HEK293 (cell line): ENCODE results near the gene SPOCK3.

Source experiments
- CTCF ChIA-PET: fragments of 350-600 bp; formaldehyde crosslinking; extraction: SDS; loops from one replicate; lab custom pipeline; 2021; ENCODE audit warnings: antibody characterized with exemption; lab: Yijun Ruan, JAX
- POLR2A ChIA-PET: fragments of 300-600 bp; formaldehyde crosslinking; extraction: SDS; loops from one replicate; lab custom pipeline; 2020; ENCODE audit warnings: antibody characterized with exemption, inconsistent platforms; lab: Yijun Ruan, JAX
- H3K27ac ChIP-seq: fragments of 200-500 bp; sonication (Bioruptor generic); 2 replicates; pipeline ENCODE4 v1.5.1; 2014; ENCODE audit warnings: low read depth, low read length, control low read depth, inconsistent platforms; ENCODE audit errors: extremely low read depth
- H3K36me3 ChIP-seq, 2 experiments: fragments of 200-500 bp in 1 of 2; sonication (Bioruptor generic) in 1 of 2; 1 replicate in 1 of 2; 2 replicates in 1 of 2; pipeline ENCODE4 v1.5.1; 2014 to 2017; ENCODE audit warnings: inconsistent platforms in 2 of 2, low read length in 2 of 2; ENCODE audit not compliant: control insufficient read depth in 2 of 2, insufficient read depth in 1 of 2
- H3K4me1 ChIP-seq: fragments of 200-500 bp; sonication (Bioruptor generic); 2 replicates; pipeline ENCODE4 v1.5.1; 2014; ENCODE audit warnings: mild to moderate bottlenecking, low read length, inconsistent platforms; ENCODE audit not compliant: control insufficient read depth, insufficient read depth
- H3K4me3 ChIP-seq: 2 replicates; pipeline ENCODE4 v1.5.1; 2011; ENCODE audit warnings: low read depth, mild to moderate bottlenecking, control low read depth, low read length, moderate library complexity
- H3K9me3 ChIP-seq: fragments of 200-500 bp; sonication (Bioruptor generic); 2 replicates; pipeline ENCODE4 v1.5.1; 2014; ENCODE audit warnings: low read depth, low read length, inconsistent platforms; ENCODE audit not compliant: control insufficient read depth, insufficient read depth
- BCL11A ChIP-seq: fragments of 450-650 bp; formaldehyde crosslinking; IDR thresholded peaks from 2 replicates; pipeline ENCODE4 v1.5.1; 2016; ENCODE audit warnings: low read depth, missing biosample characterization, missing genetic modification characterization
- BCL11B ChIP-seq: fragments of 450-650 bp; formaldehyde crosslinking; IDR thresholded peaks from 2 replicates; pipeline ENCODE4 v1.5.1; 2016; ENCODE audit warnings: low read depth, missing biosample characterization, missing genetic modification characterization
- CTCF ChIP-seq: fragments of 450-650 bp; formaldehyde crosslinking; IDR thresholded peaks from 2 replicates; pipeline ENCODE4 v1.5.1; 2016; ENCODE audit warnings: missing biosample characterization, missing genetic modification characterization
- KLF10 ChIP-seq: fragments of 450-650 bp; IDR thresholded peaks from 2 replicates; pipeline ENCODE4 v1.5.1; 2018; ENCODE audit warnings: missing biosample characterization, mild to moderate bottlenecking, missing genetic modification characterization
- KLF7 ChIP-seq: fragments of 450-650 bp; formaldehyde crosslinking; IDR thresholded peaks from 2 replicates; pipeline ENCODE4 v1.5.1; 2016; ENCODE audit warnings: missing biosample characterization, missing genetic modification characterization, borderline replicate concordance
- REST ChIP-seq: fragments of 450-650 bp; formaldehyde crosslinking; IDR thresholded peaks from 2 replicates; pipeline ENCODE4 v1.5.1; 2016; ENCODE audit warnings: missing biosample characterization, missing genetic modification characterization
- SETDB1 ChIP-seq: IDR thresholded peaks from one replicate; pipeline ENCODE4 v1.6.1; 2017; ENCODE audit warnings: mild to moderate bottlenecking, low read length, moderate library complexity, mixed read lengths; ENCODE audit not compliant: insufficient read length
- SP3 ChIP-seq: fragments of 450-650 bp; formaldehyde crosslinking; IDR thresholded peaks from 2 replicates; pipeline ENCODE4 v1.5.1; 2016; ENCODE audit warnings: missing biosample characterization, missing genetic modification characterization
- SP7 ChIP-seq: fragments of 450-650 bp; formaldehyde crosslinking; IDR thresholded peaks from 2 replicates; pipeline ENCODE4 v1.5.1; 2016; ENCODE audit warnings: missing biosample characterization, missing genetic modification characterization
- ZNF112 ChIP-seq: fragments of 450-650 bp; formaldehyde crosslinking; IDR thresholded peaks from 2 replicates; pipeline ENCODE4 v1.5.0; 2017; ENCODE audit warnings: missing biosample characterization, missing genetic modification characterization
- ZNF114 ChIP-seq: fragments of 450-650 bp; formaldehyde crosslinking; IDR thresholded peaks from 2 replicates; pipeline ENCODE4 v1.5.0; 2017; ENCODE audit warnings: missing biosample characterization, missing genetic modification characterization
- ZNF174 ChIP-seq: fragments of 450-650 bp; formaldehyde crosslinking; IDR thresholded peaks from 2 replicates; pipeline ENCODE4 v1.5.0; 2017; ENCODE audit warnings: missing biosample characterization, mild to moderate bottlenecking, missing genetic modification characterization
- ZNF302 ChIP-seq: fragments of 450-650 bp; formaldehyde crosslinking; IDR thresholded peaks from 2 replicates; pipeline ENCODE4 v1.5.1; 2016; ENCODE audit warnings: missing biosample characterization, missing genetic modification characterization, low read depth
- ZNF335 ChIP-seq: fragments of 450-650 bp; formaldehyde crosslinking; conservative IDR thresholded peaks from 2 replicates; pipeline ENCODE4 v1.5.1; 2016; ENCODE audit warnings: missing biosample characterization, missing genetic modification characterization
- ZNF501 ChIP-seq: fragments of 450-650 bp; formaldehyde crosslinking; IDR thresholded peaks from 2 replicates; pipeline ENCODE4 v1.5.1; 2016; ENCODE audit warnings: missing biosample characterization, missing genetic modification characterization
- ZNF558 ChIP-seq: fragments of 450-650 bp; formaldehyde crosslinking; IDR thresholded peaks from 2 replicates; pipeline ENCODE4 v1.5.1; 2016; ENCODE audit warnings: missing biosample characterization, missing genetic modification characterization
- ZNF561 ChIP-seq: fragments of 450-650 bp; IDR thresholded peaks from 2 replicates; pipeline ENCODE4 v1.5.1; 2018; ENCODE audit warnings: missing biosample characterization, missing genetic modification characterization, borderline replicate concordance
- ZNF571 ChIP-seq: fragments of 450-650 bp; formaldehyde crosslinking; IDR thresholded peaks from 2 replicates; pipeline ENCODE4 v1.5.0; 2017; ENCODE audit warnings: missing biosample characterization, missing genetic modification characterization
- ZNF585B ChIP-seq: fragments of 450-650 bp; formaldehyde crosslinking; IDR thresholded peaks from 2 replicates; pipeline ENCODE4 v1.5.1; 2016; ENCODE audit warnings: missing biosample characterization, missing genetic modification characterization
- ZNF639 ChIP-seq: fragments of 450-650 bp; formaldehyde crosslinking; IDR thresholded peaks from 2 replicates; pipeline ENCODE4 v1.5.1; 2016; ENCODE audit warnings: missing biosample characterization, missing genetic modification characterization
- ZNF645 ChIP-seq: fragments of 450-650 bp; formaldehyde crosslinking; IDR thresholded peaks from 2 replicates; pipeline ENCODE4; 2016; ENCODE audit warnings: missing biosample characterization, missing genetic modification characterization
- ZNF792 ChIP-seq: fragments of 450-650 bp; formaldehyde crosslinking; IDR thresholded peaks from 2 replicates; pipeline ENCODE4 v1.5.1; 2016; ENCODE audit warnings: missing biosample characterization, missing genetic modification characterization
- ZSCAN16 ChIP-seq: fragments of 450-650 bp; formaldehyde crosslinking; IDR thresholded peaks from 2 replicates; pipeline ENCODE4 v1.5.1; 2016; ENCODE audit warnings: missing biosample characterization, missing genetic modification characterization
- ZSCAN18 ChIP-seq: fragments of 450-650 bp; formaldehyde crosslinking; IDR thresholded peaks from 2 replicates; pipeline ENCODE4 v1.5.1; 2016; ENCODE audit warnings: missing biosample characterization, missing genetic modification characterization
- ZSCAN23 ChIP-seq: fragments of 450-650 bp; formaldehyde crosslinking; IDR thresholded peaks from 2 replicates; pipeline ENCODE4 v1.5.1; 2016; ENCODE audit warnings: missing biosample characterization, missing genetic modification characterization
- ZXDB ChIP-seq: fragments of 450-650 bp; formaldehyde crosslinking; IDR thresholded peaks from 2 replicates; pipeline ENCODE4 v1.5.1; 2016; ENCODE audit warnings: missing biosample characterization, missing genetic modification characterization

The SPOCK3 gene

GRCh38 chr4:167111622-167112021 is 122.7 kb downstream of the SPOCK3 start (continued):
- TF ChIP-seq ZNF302 (tag by site-specific recombination) (no peak), ZNF114 (tag by site-specific recombination) (no peak), ZNF571 (tag by site-specific recombination) (no peak), SETDB1 (no peak), ZNF501 (tag by site-specific recombination) (no peak), ZXDB (tag by site-specific recombination) (no peak), ZSCAN18 (tag by site-specific recombination) (no peak)

- no peak overlapping the region for H3K4me3 ChIP-seq
- H3K27ac ChIP-seq = no peak overlapping the region
- CTCF ChIA-PET = no interaction called here
- H3K36me3 ChIP-seq = no peaks in the 10 kb centered on the region
- no peaks in the 10 kb centered on the region for H3K9me3 ChIP-seq
- TF ChIP-seq ZSCAN23 (tag by site-specific recombination) (no peak), ZNF174 (tag by site-specific recombination) (no peak), ZNF112 (no peak), ZNF561 (no peak), SP7 (no peak), REST (no peak), BCL11B (tag by site-specific recombination) (no peak), ZNF558 (no peak), ZNF585B (no peak), ZSCAN16 (no peak), KLF7 (no peak), KLF10 (no peak), ZNF335 (tag by site-specific recombination) (no peak), ZNF645 (no peak), ZNF792 (tag by site-specific recombination) (no peak), CTCF (tag by site-specific recombination) (no peak), ZNF639 (tag by site-specific recombination) (no peak), SP3 (tag by site-specific recombination) (no peak), BCL11A (tag by site-specific recombination) (no peak)
- POLR2A ChIA-PET = no interaction called here
- no peaks in the 10 kb centered on the region for H3K4me1 ChIP-seq
These were observed 123.2 kb downstream of the SPOCK3 start for GRCh38 chr4:167111092-167111491.
